ENCODE data around the gene CSF2RB.

Gene CSF2RB

DNA sequence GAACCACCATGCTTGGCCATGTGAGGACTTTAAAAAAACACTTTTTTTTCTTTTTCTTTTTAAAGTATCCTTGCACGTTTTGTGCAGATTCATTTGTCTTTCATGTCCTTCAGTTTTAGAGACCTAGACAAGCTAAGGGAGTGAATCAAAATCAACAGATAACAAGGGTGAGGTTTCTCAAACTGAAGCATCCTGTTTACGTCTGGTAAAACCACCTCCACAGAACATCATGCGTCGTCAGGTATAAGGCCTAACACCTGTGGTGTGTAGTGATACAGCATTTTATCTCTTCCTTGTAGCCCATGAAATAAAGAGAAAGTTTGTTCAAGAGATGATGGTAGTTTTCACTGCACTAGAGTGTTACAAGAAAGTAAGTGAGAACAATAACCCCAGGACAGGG is 26.3 kb upstream of the CSF2RB start:
- in situ Hi-C loops (cut with MboI; ENCODE audit: low sequenced_read_pairs), result no loop called here

DNA sequence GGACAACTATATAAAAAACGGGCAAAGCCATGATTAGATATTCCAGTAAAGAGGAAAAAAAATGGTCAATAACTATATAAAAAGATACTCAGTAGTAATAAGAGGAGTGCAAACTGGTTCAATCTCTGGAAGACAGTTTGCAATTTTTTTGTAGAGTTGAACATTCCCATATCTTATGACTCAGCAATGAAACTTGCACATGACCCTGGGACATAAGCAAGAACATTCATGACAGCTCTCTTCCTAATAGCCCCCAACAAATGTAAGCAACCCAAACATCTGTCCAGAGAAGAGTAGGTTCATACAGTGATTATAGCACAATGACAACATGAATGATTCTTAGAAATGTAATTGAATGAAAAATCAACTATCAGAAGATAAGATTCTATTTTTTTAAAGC is 21.8 kb upstream of the CSF2RB start:
- in situ Hi-C loops (cut with MboI; ENCODE audit: low sequenced_read_pairs), result no loop called here

DNA sequence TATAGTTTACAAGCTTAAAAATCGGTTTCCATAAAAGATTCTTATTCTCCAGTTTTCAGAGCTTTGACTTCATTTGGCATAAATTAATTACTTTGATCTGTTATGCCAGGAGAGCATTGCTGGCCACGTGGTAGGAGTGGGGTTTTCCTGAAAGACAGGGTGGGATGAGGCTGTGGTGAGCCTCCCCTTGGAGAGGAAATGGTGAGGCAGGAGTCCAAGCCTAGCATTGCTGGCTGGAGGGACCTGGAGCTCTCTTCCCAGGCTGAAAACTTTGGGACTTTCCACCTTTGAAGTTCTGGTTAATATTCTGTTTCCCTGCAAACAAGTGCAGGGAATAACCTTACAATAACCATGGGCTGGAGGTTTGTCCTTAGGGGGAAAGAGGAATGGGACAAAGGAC is 21.1 kb upstream of the CSF2RB start:
- in situ Hi-C loops (cut with MboI; ENCODE audit: low sequenced_read_pairs), result no loop called here

DNA sequence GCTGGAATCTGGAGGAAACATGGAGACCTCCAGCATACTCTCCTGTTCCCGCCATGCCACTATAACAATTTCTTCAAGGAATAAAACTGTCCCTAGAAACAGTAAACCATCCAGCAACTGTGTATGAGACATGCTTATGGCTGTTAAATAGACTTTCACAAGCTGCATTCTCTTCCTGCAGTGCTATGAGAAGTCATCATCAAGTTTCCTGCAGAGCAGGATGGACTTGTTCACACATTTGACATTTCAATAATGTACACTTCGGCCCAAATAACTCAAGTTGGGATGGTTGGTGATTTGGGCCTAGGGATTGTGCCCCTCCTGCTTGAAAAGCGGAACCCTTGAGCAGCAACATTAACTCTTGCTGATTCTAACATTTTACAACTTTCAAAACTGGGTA is 20.2 kb upstream of the CSF2RB start:
- in situ Hi-C loops (cut with MboI; ENCODE audit: low sequenced_read_pairs), result no loop called here

DNA sequence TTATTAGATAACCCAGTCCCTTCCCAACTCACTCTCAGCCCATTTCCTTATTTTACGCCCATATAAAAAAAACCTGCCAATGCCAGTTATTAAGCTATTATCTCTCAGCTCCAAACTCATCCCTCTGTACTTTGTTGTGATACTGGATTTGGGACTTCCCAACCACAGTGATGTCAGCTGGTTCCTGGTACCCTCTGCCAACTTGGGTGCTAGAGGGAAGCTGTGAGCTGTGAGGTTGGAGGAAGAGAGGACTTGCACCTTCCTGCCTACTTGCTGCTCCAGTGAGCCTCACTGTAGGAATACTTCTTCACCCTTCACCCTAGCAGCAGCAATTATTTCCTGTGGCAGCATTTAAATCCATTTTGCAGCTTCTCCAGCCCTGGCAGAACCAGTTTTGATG is 19.2 kb upstream of the CSF2RB start:
- in situ Hi-C loops (cut with MboI; ENCODE audit: low sequenced_read_pairs), result no loop called here

DNA sequence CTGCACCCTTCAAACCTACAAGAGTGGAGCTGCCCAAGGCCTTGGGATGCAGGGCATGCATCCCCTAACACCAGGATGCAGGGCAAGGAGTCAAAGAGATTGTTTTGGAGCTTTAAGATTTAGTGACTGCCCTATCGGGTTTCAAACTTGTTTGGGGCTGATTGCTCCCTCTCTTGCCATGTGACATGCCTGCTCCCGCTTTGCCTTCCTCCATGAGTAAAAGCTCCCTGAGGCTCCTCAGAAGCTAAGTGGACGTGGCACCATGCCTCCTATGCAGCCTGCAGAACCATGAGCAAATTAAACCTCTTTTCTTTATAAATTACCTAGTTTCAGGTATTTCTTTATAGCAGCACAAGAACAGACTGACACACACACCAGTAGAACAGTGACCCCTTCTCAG is 15.8 kb upstream of the CSF2RB start:
- in situ Hi-C loops (cut with MboI; ENCODE audit: low sequenced_read_pairs), result no loop called here

DNA sequence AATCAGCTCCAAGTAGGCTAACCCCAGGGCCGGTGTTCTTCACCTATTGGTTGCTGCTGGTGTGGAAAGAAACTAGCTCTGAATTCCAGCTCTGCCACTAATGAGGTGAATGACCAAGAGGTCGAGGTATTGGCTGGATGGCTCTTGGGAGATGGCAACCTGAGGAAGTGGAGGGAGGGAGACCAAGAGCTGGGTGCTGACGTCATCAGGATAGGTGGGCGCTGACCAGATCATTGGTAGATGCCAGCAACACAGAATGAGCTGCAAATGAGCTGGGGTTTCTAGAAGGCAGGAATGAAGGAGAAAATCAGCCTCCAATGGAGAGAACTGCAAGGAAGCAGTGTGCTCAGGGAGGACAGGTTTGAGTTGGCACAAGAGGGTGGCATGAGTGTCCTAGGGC is 14.7 kb upstream of the CSF2RB start:
- in situ Hi-C loops (cut with MboI; ENCODE audit: low sequenced_read_pairs), result no loop called here

DNA sequence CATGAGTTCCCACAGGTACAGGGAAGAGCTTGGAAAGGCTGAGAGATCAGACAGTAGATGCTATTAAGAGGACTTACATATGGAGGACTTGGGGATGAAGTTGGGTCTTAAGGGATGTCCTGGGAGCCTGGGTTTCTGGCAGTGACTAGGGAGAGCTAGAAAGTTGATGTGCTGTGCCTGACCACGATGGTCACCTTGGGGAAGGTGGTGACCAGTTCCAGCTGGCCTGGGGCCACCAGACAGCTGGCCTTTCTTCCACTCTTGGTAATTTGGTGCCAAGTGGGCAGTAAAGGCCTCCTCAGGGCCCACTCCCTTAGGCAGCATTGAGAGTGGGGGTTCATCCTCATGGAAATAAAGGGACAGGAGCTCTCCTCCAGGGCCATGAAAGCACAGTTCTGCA is 13.9 kb upstream of the CSF2RB start:
- in situ Hi-C loops (cut with MboI; ENCODE audit: low sequenced_read_pairs), result no loop called here

DNA sequence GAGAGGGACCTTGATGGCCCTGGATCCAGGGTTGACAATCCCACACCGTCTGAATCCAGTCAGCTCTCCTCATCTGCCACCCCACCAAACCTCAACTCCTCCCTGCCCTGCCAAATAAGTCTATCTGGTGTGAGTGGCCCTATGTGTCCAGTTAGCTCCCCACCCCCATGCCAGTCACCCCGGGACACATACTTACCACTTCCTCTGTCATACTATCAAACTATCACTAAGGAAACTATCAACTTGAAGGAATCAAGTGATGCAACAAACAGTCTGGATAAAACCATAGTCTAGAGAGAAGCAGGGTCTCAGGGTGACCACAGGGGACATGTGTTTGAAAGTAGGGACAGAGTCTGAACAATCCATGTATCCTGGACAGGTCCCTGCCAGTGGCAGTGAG is 13.2 kb upstream of the CSF2RB start:
- in situ Hi-C loops (cut with MboI; ENCODE audit: low sequenced_read_pairs), result no loop called here

DNA sequence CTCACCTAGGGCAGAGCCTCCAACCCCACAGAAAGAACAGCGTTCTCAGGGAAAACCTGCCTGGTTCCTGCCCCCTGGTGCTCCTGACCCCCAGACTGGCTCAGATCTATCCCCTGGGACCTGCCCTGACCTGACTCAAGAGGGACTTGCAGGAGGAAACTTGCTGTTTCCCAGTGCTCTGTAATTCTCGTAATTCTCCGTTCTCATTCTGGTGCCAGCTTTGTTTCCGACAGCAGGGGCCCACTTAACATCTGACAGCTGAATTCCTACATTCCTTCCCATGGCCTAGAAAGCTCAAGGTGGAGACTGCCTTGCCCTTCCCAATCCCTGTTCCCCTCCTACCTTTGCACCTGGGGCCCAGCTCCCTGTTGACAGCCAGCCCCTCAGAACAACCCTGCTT is 12.5 kb upstream of the CSF2RB start:
- in situ Hi-C loops (cut with MboI; ENCODE audit: low sequenced_read_pairs), result no loop called here

DNA sequence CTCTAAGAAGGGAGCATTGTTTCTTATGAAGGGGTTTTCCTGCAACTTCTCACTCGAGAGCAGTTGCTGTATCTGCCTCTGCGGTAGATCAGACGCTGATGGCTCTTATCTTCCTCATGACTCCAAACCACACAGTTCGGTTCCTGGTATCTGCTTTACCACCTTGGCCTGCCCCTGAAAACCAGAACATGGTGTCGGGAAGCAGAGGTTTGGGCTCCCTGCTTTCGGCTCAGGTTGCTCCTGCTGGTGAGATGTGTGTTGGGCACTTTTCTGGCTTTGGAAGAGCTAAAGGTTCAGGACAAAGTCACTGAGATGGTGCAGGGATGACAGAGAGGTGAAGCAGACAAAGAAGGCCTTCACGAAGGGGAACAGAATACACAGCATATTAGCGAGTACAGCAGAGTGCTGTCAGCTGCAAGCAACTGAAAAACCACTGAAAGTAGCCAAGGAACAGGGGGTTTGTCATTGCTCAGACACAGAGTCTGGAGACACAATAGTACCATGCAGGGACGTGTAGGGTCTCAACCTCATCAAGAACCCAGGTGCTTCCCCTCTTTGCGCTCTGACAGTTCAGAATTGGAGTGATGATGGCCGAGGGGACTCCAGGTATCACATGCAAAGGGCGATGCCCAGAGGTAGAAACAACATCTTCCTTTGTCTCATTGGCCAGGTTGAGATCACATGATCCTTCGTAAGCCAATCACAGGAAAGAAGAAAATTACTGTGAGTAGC is 11.9 kb upstream of the CSF2RB start:
- in situ Hi-C loops (cut with MboI; ENCODE audit: low sequenced_read_pairs), result no loop called here

DNA sequence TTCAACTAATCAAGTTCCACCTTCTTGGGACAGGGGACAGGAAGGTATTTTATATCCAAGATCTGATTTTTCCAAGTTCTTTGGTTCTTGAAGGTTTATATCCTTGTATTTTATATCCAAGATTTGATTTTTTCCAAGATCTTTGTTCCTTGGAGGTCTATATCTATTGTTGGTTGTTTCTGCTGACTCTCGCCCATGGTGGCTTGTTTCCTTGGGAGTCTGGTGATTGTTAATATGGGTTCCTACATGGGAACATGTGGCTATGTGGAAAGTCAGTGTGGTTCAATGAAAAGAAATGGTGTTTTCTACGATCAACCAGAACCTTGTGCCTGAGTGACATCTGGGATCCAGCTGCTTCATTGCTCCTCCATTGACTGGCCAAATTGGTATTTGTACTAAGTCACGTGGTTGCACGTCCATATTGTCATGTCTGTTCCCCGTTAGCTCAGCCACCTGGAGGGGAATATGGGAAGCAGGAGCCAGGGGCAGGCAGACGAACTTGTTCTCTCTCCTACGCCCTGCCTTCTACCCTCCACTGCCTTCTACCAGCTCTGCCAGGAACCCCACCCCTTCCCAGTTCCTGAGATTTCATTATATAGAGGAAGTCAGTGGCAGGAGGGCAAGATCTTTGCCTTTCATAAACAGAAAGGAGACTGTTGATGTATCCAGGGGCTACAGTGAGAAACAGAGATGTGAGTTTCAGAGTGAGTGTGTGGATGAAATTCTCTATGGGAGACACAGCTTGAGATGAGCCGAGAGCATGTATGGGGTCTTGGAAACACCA is 11.1 kb upstream of the CSF2RB start:
- in situ Hi-C loops (cut with MboI; ENCODE audit: low sequenced_read_pairs), result no loop called here

DNA sequence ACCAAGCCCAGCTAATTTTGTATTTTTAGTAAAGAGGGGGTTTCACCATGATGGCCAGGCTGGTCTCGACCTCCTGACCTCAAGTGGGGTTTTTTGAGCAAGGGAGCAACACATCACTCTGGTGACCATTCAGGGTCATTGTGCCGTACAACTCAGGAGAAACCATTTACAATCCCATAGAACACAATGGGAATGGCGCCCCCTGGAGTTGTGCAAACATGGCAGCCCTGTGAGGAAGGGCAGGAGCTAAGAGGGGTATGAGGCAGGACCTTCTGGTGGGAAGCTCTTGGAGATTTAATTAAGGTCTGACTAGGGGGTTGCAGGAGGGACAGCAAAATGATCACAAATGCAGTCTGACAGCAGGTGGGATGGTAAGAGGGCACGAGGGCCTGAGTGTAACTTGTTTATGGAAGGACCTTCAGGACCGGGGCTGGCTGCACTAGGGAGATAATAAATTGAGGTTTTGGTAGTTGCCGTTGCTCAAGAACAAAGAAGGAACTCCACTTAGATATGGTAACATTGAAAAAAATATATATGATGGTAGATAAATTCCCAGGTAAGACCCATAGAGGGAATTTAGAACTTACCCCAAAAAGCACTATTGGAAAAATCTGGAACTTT is 9.1 kb upstream of the CSF2RB start:
- in situ Hi-C loops (cut with MboI; ENCODE audit: low sequenced_read_pairs), result no loop called here

DNA sequence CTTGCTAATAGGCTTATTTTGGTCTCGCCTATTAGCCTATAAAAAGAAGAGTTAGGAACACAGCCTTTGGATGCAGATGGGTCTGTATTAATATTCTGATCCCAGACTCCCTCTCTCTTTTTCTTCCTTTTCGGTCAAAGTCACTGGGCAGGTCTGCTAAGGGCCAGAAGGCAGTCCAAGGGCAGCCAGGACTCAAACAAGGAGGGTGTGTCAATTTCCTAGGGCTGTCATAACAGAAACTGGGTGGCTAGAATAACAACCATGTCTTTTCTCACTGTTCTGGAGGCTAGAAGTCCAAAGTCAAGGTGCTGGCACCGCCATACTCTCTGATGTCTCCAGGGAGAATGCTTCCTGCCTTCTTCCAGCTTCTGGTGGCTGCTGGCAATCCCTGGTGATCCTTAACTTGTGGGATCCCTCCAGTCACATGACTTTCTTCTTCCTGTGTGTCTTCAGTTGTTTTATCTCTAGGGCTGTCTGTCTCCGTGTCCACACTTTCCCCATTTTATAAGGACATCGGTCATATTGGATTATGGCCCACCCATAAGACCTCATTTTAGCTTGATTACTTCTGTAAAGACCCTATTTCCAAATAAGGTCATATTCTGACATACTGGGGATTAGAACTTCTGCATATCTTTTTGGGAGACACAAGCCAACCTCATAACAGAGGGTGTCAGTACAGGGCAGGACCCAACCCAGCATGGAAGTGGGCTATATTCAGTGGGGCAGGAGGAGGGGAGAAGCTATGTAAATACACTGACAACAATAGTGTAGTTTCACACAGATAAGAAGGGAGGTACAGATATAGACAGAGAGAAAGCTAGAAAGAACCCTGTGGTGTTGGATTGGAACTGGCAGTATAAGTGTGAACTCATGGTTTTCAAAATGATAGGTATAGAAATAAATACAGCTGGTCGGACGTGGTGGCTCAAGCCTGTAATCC is 5.9 kb upstream of the CSF2RB start:
- in situ Hi-C loops (cut with MboI; ENCODE audit: low sequenced_read_pairs), result no loop called here

DNA sequence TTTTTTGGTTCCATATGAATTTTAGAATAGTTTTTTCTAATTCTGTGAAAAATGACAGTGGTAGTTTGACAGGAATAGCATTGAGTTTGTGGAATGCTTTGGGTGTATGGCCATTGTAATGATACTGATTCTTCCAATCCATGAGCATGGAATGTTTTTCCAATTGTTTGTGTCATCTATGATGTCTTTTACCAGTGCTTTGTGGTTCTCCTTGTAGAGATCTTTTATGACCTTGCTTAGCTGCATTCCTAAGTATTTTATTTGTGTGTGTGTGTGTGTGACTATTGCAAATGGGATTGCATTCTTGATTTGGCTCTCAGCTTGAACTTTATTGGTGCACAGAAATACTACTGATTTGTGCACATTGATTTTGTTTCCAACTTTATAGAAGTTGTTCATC is 3.0 kb upstream of the CSF2RB start:
- in situ Hi-C loops (cut with MboI; ENCODE audit: low sequenced_read_pairs), result no loop called here

DNA sequence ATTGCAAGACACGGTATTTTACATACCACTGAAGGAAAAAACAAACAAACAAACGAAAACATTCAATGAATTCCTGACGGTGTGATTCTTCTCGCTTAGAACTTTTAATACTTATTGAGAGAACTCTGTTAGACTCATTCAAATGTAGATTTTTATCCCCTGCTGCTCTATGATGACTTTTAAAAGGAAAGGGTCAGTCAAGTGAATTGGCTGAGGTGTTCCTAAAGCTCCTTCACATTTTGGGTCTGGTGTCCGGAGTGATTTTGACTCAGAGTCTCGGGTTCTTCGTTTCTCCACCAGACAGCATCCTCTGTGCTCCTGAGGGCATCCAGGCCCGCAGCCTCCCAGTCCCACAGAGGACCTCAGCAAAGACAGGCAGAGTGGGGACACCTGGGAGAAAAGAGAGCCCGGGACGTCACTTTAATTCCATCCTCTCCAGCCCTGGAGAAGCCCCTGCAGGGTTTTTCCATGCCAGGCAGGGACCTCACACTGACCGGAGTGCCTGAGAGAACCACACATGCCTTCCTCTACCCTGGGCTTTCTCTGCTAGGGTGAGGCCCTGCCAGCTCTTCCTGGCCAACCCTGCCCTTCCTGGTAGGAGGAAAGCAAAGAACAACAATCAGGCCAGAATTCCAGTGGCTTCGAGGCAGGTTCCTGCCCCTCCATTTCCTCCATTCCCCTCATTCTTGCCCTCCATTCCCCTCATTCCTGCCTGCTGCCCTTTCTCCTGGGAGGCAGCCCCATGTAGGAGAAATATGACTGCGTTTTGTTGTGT is 1.4 kb upstream of the CSF2RB start:
- in situ Hi-C loops (cut with MboI; ENCODE audit: low sequenced_read_pairs), result no loop called here

DNA sequence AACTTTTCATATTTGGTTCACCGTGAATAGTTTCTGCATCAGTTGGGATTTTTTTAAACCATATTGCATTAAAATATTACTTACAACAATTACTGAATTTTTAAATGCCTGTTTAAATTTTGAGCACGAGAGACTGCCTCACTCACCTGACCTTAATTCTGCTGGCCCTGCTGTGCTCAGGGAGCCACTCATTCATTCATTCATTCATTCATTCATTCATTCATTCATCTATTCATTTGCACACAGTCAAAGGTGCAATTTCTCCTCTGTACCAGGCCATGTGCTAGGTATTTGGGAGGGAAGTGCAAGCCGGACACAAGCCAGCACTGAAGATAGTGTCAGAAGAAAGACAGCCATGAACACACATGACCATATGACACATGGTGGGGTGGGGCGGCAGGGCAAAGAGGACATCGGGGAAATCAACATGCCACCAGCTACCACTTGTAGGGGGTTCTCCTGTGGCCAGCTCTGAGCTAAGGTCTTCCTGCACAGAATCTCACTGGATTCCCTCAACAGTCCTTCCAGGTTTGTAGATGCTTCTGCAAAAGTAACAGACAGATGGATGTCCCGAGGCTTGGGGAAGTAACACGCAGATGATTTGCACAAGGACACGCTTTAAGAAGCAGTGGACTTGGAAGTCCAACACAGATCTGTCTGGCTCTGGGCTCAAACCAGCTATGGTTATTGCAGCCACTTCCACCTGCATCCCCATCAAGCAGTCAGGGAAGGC is 568 bp upstream of the CSF2RB start:
- in situ Hi-C loops (cut with MboI; ENCODE audit: low sequenced_read_pairs), result no loop called here

DNA sequence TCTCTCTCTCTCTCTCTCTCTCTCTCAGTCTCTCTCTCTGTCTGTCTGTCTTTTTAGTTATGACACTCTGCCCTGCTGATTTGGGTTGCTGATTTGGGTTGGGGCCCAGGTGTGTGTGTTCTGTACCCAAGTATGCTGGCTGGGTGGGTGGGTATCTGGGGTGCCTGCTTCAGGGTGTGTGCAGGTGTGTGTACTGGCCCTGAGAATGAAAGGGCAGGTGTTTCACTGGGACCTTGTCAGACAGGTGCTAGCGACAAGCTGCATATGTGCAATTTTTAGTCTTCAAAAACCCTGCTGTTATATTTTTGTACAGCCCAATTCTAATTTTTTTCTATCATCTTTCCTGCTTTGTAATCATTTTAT is 943 bp downstream of the CSF2RB start:
- in situ Hi-C loops (cut with MboI; ENCODE audit: low sequenced_read_pairs), result no loop called here

DNA sequence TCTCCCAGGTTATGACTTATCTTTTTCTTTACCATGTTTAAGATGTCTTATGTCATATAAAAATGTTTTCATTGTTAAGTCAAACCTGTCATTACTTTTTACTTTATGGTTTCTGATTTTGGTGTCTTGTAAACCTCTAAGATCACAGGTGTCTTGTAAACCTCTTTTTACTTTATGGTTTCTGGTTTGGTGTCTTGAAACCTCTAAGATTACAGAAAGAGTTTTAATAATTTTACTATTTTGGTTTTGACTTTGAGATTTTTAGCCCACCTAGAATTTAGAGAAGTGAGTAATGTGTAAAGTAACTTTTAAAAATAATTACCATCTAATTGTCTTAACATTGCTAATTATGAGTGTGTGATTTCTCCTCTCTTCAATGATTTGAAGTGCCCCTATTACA is 2.6 kb downstream of the CSF2RB start:
- in situ Hi-C loops (cut with MboI; ENCODE audit: low sequenced_read_pairs), result no loop called here
